ENCODE data around the gene CXCL14. TPM values are rescaled to one million over a fixed set of nuclear protein-coding genes. Genes with fewer than 3 reads are reported as not detected.

Gene CXCL14, protein sequence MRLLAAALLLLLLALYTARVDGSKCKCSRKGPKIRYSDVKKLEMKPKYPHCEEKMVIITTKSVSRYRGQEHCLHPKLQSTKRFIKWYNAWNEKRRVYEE
- total RNA-seq (2022) (0.27 TPM in 1 of 2 replicates, not detected in the other), Bru-seq, nascent RNA (not detected), BruChase-seq, experiment 1, labeled RNA remaining after a 6-hour chase (percentile 8 among the genes with signal in this experiment), BruChase-seq, experiment 2, labeled RNA remaining after a 2-hour chase (not detected)
- long read RNA-seq = 0 reads

DNA sequence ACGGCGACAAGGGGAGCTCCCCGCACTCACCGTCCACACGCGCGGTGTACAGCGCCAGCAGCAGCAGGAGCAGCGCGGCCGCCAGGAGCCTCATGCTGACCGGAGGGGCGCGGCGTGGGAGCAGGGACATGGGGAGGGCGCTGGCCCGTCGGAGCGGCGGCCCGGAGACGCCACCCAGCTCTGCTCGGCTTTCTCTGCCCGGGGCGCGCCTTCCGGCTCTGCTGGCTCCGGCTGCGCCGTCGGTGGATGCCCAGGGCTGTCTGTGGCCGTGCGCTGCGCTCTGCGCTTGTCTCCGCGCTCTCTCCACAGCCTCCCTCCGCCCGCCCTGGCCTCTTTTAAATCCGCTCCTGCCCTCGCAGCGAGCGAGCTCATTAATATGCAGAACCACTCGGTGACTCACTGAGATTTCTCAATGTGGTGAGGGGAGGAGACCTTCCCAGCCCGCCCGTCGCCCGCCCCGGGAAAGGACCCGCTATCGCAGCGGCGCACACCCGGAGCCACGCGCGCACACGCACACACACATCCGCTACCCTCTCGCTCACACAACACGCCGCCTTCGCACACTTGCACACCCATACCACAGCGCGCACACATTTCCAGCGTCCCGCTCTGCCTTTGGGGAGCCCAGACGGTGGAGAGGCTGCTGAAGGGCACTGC is at the start of gene CXCL14:
TSS of gene CXCL14 (minus strand) at position 307 of the 657 bp plus-strand sequence. CDS start at position 94, 213 bp downstream.
- Mint-ChIP-seq H3K36me3 (ENCODE audit: insufficient read depth, unreplicated experiment) (no peaks in the 10 kb centered on the region), H3K4me3 (ENCODE audit: low read depth, unreplicated experiment) (peak within 1 kb of the TSS; percentile 72), H3K9me3 (ENCODE audit: low read depth, unreplicated experiment) (no peaks in the 10 kb centered on the region), H3K4me1 (ENCODE audit: low read depth, unreplicated experiment) (no peaks in the 10 kb centered on the region), H3K27me3 (ENCODE audit: unreplicated experiment) (no peaks in the 10 kb centered on the region), H3K27ac (ENCODE audit: unreplicated experiment) (no peak within 1 kb of the TSS)
- TF ChIP-seq, protein P1, sequence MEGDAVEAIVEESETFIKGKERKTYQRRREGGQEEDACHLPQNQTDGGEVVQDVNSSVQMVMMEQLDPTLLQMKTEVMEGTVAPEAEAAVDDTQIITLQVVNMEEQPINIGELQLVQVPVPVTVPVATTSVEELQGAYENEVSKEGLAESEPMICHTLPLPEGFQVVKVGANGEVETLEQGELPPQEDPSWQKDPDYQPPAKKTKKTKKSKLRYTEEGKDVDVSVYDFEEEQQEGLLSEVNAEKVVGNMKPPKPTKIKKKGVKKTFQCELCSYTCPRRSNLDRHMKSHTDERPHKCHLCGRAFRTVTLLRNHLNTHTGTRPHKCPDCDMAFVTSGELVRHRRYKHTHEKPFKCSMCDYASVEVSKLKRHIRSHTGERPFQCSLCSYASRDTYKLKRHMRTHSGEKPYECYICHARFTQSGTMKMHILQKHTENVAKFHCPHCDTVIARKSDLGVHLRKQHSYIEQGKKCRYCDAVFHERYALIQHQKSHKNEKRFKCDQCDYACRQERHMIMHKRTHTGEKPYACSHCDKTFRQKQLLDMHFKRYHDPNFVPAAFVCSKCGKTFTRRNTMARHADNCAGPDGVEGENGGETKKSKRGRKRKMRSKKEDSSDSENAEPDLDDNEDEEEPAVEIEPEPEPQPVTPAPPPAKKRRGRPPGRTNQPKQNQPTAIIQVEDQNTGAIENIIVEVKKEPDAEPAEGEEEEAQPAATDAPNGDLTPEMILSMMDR (IDR thresholded peaks at IDR 0.05; ENCODE audit: unreplicated experiment) = no peak
- BruUV-seq (replicated peaks) = no TSS peak
- CTCF ChIA-PET = interaction anchor here (0.7 to 3.2 kb wide), 3 partner anchors 12 to 307 kb away, joined by 3 to 19 read pairs (median 3); no protein-coding TSS in a partner anchor
- intact Hi-C loops (cut with micrococcal nuclease; ENCODE audit: unreplicated experiment) = no loop called here
- DNase-seq = peak; percentile 47

DNA sequence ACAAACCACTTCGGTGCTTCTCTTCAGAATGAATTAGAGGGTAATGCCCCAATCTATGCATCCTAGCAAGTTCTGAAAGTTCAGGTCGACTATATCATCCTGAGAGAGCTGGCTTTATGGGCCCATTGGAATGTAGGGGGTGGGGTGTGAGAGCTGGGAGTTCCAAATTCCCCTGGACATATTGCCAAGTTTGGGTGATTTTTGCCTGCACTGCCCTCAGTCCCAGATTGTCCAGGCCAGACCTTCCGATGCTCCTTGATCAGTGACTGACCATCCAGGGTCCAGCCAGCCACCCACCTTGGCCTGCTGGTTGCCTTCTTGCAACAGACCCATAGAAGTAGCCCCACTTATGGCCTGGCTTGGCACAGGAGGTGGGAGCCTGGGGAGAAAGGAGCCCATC is 47.8 kb upstream of the CXCL14 start:
- H3K36me3 Mint-ChIP-seq (ENCODE audit: insufficient read depth, unreplicated experiment) = no peaks in the 10 kb centered on the region
- no peak overlapping the region for H3K4me3 Mint-ChIP-seq (ENCODE audit: low read depth, unreplicated experiment)
- H3K27me3 Mint-ChIP-seq (ENCODE audit: unreplicated experiment) = peaks cover 58% of the 10 kb centered on the region
- H3K9me3 Mint-ChIP-seq (ENCODE audit: low read depth, unreplicated experiment) = peaks cover 6% of the 10 kb centered on the region
- CTCF ChIA-PET = interaction anchor here (1.1 kb wide), 1 partner anchor 11 kb away, joined by 3 read pairs; no protein-coding TSS in a partner anchor
- intact Hi-C loops (cut with micrococcal nuclease; ENCODE audit: unreplicated experiment) = no loop called here
- BruUV-seq (replicated peaks) = no TSS peak
- H3K27ac Mint-ChIP-seq (ENCODE audit: unreplicated experiment) = no peak overlapping the region
- TF ChIP-seq, protein P1 (IDR thresholded peaks at IDR 0.05; ENCODE audit: unreplicated experiment) = no peak
- no peak for DNase-seq
- peaks cover 8% of the 10 kb centered on the region for H3K4me1 Mint-ChIP-seq (ENCODE audit: low read depth, unreplicated experiment)

DNA sequence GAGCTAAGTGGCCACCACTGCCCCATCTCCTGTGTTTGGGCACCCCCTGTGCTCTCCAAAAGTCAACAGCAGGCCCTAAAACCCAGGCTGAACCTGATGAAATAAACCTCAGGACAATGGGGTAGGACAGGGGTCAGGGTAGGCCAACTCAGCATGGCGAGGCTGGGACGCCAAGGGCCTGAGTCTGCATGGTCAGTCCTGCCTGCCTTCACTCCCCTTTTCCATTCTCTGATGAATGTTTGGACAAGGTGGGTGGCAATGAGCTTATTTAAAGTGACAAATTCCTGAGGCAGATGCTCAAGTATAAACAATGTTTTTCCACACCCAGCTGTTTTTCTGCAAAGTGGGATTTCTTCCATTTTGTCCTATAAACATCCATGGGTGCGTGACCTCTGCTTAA is 47.2 kb upstream of the CXCL14 start:
- no peak for DNase-seq
- BruUV-seq (replicated peaks) = no TSS peak
- CTCF ChIA-PET = interaction anchor here (1.1 kb wide), 1 partner anchor 11 kb away, joined by 3 read pairs; no protein-coding TSS in a partner anchor
- no peak overlapping the region for H3K4me3 Mint-ChIP-seq (ENCODE audit: low read depth, unreplicated experiment)
- H3K9me3 Mint-ChIP-seq (ENCODE audit: low read depth, unreplicated experiment) = peaks cover 6% of the 10 kb centered on the region
- TF ChIP-seq, protein P1 (IDR thresholded peaks at IDR 0.05; ENCODE audit: unreplicated experiment) = no peak
- H3K4me1 Mint-ChIP-seq (ENCODE audit: low read depth, unreplicated experiment) = peaks cover 8% of the 10 kb centered on the region
- intact Hi-C loops (cut with micrococcal nuclease; ENCODE audit: unreplicated experiment) = no loop called here
- H3K27ac Mint-ChIP-seq (ENCODE audit: unreplicated experiment) = no peak overlapping the region
- no peaks in the 10 kb centered on the region for H3K36me3 Mint-ChIP-seq (ENCODE audit: insufficient read depth, unreplicated experiment)
- H3K27me3 Mint-ChIP-seq (ENCODE audit: unreplicated experiment) = peaks cover 61% of the 10 kb centered on the region

DNA sequence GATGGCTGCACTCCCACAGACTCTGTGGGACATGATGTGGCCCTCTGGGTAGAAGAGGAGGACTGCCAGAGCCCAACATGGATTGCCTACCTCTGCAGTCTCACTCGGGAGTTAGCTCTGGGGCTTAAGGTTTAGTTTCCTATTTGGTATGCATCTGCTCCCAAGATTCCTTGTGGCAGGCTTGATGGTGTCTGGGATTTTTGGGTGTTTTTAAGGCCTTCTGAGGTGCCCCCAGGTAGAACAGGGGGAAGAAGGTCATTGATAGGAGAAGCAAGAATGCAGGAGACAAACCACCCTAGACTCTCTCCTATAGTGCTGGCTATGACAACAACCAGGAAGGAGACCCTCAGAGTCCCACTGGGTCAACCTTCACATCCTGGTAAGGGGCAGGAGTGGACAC is 46.7 kb upstream of the CXCL14 start:
- intact Hi-C loops (cut with micrococcal nuclease; ENCODE audit: unreplicated experiment) = no loop called here
- CTCF ChIA-PET = no interaction called here

More for the DNA sequence above, 46.7 kb upstream of the CXCL14 start:
- BruUV-seq (replicated peaks) = no TSS peak
- Mint-ChIP-seq H3K4me3 (ENCODE audit: low read depth, unreplicated experiment) (no peak overlapping the region), H3K27me3 (ENCODE audit: unreplicated experiment) (peaks cover 65% of the 10 kb centered on the region), H3K4me1 (ENCODE audit: low read depth, unreplicated experiment) (peaks cover 8% of the 10 kb centered on the region), H3K27ac (ENCODE audit: unreplicated experiment) (no peak overlapping the region), H3K9me3 (ENCODE audit: low read depth, unreplicated experiment) (peaks cover 6% of the 10 kb centered on the region), H3K36me3 (ENCODE audit: insufficient read depth, unreplicated experiment) (no peaks in the 10 kb centered on the region)
- DNase-seq = no peak
- TF ChIP-seq, protein P1 (IDR thresholded peaks at IDR 0.05; ENCODE audit: unreplicated experiment) = no peak
